Measurements from ENCODE around the gene ROR2. TPM values are rescaled to one million over a fixed set of nuclear protein-coding genes. Genes with fewer than 3 reads are reported as not detected.

The ROR2 gene
- total RNA-seq, 3 donors from 2014 or later: 3.9 to 56.0 (median 6.5) TPM

- no peak for ATAC-seq
- intact Hi-C loops (cut with DNase I, micrococcal nuclease): no loop called here
- no peaks in the 10 kb centered on the region for H3K9me3 ChIP-seq
Observed at GRCh38 chr9:91562416-91562815, 387.6 kb downstream of the ROR2 start.

GRCh38 chr9:91560301-91560700 is 389.7 kb downstream of the ROR2 start:
- no peak for ATAC-seq
- no peaks in the 10 kb centered on the region for H3K4me1 ChIP-seq (ENCODE audit: low read depth)
- no peaks in the 10 kb centered on the region for H3K36me3 ChIP-seq (ENCODE audit: low read depth)
- no peak for DNase-seq
- H3K9me3 ChIP-seq: no peaks in the 10 kb centered on the region
- intact Hi-C loops (cut with DNase I, micrococcal nuclease): no loop called here
- TF ChIP-seq CTCF (IDR thresholded peaks at IDR 0.05): no peak
- H3K4me3 ChIP-seq: no peak overlapping the region

More at GRCh38 chr9:91562416-91562815, 387.6 kb downstream of the ROR2 start:
- Histone ChIP-seq H3K36me3 (ENCODE audit: low read depth) (no peaks in the 10 kb centered on the region), H3K4me3 (no peak overlapping the region), H3K4me1 (ENCODE audit: low read depth) (no peaks in the 10 kb centered on the region)
- no peak for TF ChIP-seq CTCF (IDR thresholded peaks at IDR 0.05)
- no peak for DNase-seq

GRCh38 chr9:91558879-91559278 is 391.1 kb downstream of the ROR2 start:
- ATAC-seq: no peak
- Histone ChIP-seq H3K9me3 (no peaks in the 10 kb centered on the region), H3K4me3 (no peak overlapping the region), H3K36me3 (ENCODE audit: low read depth) (no peaks in the 10 kb centered on the region), H3K4me1 (ENCODE audit: low read depth) (no peaks in the 10 kb centered on the region)
- TF ChIP-seq CTCF (IDR thresholded peaks at IDR 0.05): no peak
- intact Hi-C loops (cut with DNase I, micrococcal nuclease): no loop called here
- DNase-seq: no peak

GRCh38 chr9:91558395-91558794 is 391.6 kb downstream of the ROR2 start:
- DNase-seq: no peak
- Histone ChIP-seq H3K4me3 (no peak overlapping the region), H3K36me3 (ENCODE audit: low read depth) (no peaks in the 10 kb centered on the region), H3K9me3 (no peaks in the 10 kb centered on the region), H3K4me1 (ENCODE audit: low read depth) (no peaks in the 10 kb centered on the region)
- intact Hi-C loops (cut with DNase I, micrococcal nuclease): no loop called here
- no peak for TF ChIP-seq CTCF (IDR thresholded peaks at IDR 0.05)
- no peak for ATAC-seq

- Histone ChIP-seq H3K36me3 (ENCODE audit: low read depth) (no peaks in the 10 kb centered on the region), H3K9me3 (no peaks in the 10 kb centered on the region), H3K4me3 (no peak overlapping the region), H3K4me1 (ENCODE audit: low read depth) (no peaks in the 10 kb centered on the region)
- ATAC-seq: no peak
- no peak for TF ChIP-seq CTCF (IDR thresholded peaks at IDR 0.05)
- no peak for DNase-seq
- intact Hi-C loops (cut with DNase I, micrococcal nuclease): no loop called here
Observed at GRCh38 chr9:91557327-91557726, 392.7 kb downstream of the ROR2 start.

- H3K4me3 ChIP-seq: no peak overlapping the region
- ATAC-seq (no peak), DNase-seq (no peak)
- no peaks in the 10 kb centered on the region for H3K36me3 ChIP-seq (ENCODE audit: low read depth)
- TF ChIP-seq CTCF (IDR thresholded peaks at IDR 0.05): no peak
- H3K9me3 ChIP-seq: no peaks in the 10 kb centered on the region
- H3K4me1 ChIP-seq (ENCODE audit: low read depth): no peaks in the 10 kb centered on the region
- intact Hi-C loops (cut with DNase I, micrococcal nuclease): no loop called here
Observed at GRCh38 chr9:91555132-91555531, 394.9 kb downstream of the ROR2 start.

All from mucosa of descending colon (tissue), 3 donors.